Right lobe of liver (tissue), 6 donors: ENCODE data around the gene ZBTB21. TPM values are rescaled to one million over a fixed set of nuclear protein-coding genes. Genes with fewer than 3 reads are reported as not detected.
A peak's percentile ranks its signal among the peaks of the same experiment; 100 is the strongest.

Experiments
- ATAC-seq, 4 donors: fragments of 200-7000 bp; cut with Tn5 transposase; one replicate each; pipeline ENCODE4 v1.9.1; 2020; ENCODE audit warnings: mild to moderate bottlenecking in 4 of 4, moderate library complexity in 4 of 4
- DNase-seq, 3 donors: peaks; one replicate each; pipeline ENCODE4 v3.0.0-alpha.2; 2020
- H3K27ac ChIP-seq, 3 donors: fragments of 200-600 bp; one replicate each; pipeline ENCODE4 v1.8.0; 2022
- H3K27me3 ChIP-seq, 2 donors: fragments of 200-600 bp; one replicate each; pipeline ENCODE4 v1.8.0; 2022
- H3K36me3 ChIP-seq, 4 donors: fragments of 200-600 bp; sonication (generic) in 1 of 4; one replicate each; pipeline versions ENCODE4 v1.5.1 to v1.8.0; 2017 to 2022; ENCODE audit warnings: control low read depth in 1 of 4
- H3K4me1 ChIP-seq, 4 donors: fragments of 200-600 bp; sonication (generic) in 1 of 4; one replicate each; pipeline versions ENCODE4 v1.5.1 to v1.8.0; 2017 to 2022; ENCODE audit warnings: control low read depth in 1 of 4
- H3K4me3 ChIP-seq, 3 donors: fragments of 200-600 bp; one replicate each; pipeline ENCODE4 v1.8.0; 2022
- H3K9me3 ChIP-seq, 4 donors: fragments of 200-600 bp; sonication (generic) in 1 of 4; one replicate each; pipeline versions ENCODE4 v1.5.1 to v1.8.0; 2017 to 2022; ENCODE audit warnings: control low read depth in 1 of 4
- POLR2A ChIP-seq: fragments of 450-650 bp; IDR thresholded peaks from one replicate; pipeline ENCODE4 v1.6.1; 2017; ENCODE audit warnings: antibody characterized with exemption, mild to moderate bottlenecking
- WGBS: methylation state at CpG from one replicate; pipeline ENCODE4 v1.1.6; 2018; ENCODE audit warnings: low coverage, low lambda C conversion rate; ENCODE audit not compliant: insufficient coverage; ENCODE audit errors: missing lambda C conversion rate; 5-methylcytosine and 5-hydroxymethylcytosine counted together
- intact Hi-C, 2 donors: fragments of 100-400 bp; cut with DNase I; formaldehyde crosslinking; loops; one replicate each; pipeline versions ENCODE4 v1.11.2 to v1.14.1; 2022
- total RNA-seq, 6 experiments: library from RNA; depleted of rRNA in 2 of 6; stranded (reverse); fragments of >200 nt in 2 of 6; fragmentation: NEBNext Ultra II Directional in 3 of 6; extraction: Animal tissue kit (Norgen Biotek cat#: 25700) in 3 of 6; gene quantifications; one replicate each; pipeline versions ENCODE4 v1.1.0 to v1.2.4, GENCODE V29; 2016 to 2023
- TF ChIP-seq, protein P1 (sequence below), 4 donors: fragments of 200-600 bp in 3 of 4; fragments of 450-650 bp in 1 of 4; IDR thresholded peaks; one replicate each; pipeline versions ENCODE4 v1.5.1 to v1.8.0; 2016 to 2022; ENCODE audit warnings: antibody characterized with exemption in 4 of 4, mild to moderate bottlenecking in 2 of 4
- donor health status: DM: no; HTN: yes; CAD: no.
- donor health status: DM: no; HTN: no; CAD: no.
- donor health status: DM: no; HTN: no; CAD: no.
- donor health status: DM: no; HTN: yes; CAD: no.
- donor health status: DM: no; HTN: yes; CAD: no.

The ZBTB21 gene
- total RNA-seq, 6 experiments from 2014 or later = 3.0 to 28.5 (median 11.2) TPM

DNA sequence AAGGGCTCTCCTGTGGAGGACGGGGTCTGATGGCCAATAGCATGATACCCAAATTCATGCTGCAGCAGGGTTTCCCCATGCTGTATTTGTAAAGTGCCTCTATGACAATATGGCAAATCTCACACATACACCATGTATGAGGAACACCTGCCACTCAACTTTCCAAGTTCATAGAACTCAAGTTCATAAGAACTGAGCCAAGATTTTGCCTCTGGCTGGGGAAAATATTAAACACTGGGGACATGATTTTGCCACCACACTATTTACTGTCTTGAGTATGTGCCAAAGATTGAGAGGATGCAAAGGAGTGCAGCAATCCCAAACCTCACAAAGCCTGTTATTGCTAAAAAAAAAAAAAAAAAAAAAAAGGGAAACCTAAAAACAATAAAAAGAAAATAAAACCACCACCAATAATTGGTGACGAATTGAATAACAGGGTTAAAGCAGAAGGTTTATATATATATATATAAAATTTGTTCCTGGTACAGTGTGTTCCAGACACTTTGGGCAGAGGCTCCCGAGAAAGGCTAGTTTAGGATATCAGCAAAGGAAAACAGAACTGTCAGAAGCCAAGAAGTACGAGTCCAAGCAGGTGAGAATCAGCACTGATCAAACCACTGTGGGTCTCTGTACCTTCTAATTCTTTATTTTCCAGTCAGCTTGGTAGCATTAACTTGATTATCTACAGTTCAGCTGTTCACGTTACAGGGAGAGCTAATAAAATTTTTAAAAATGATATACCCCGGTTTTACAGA, 24.3 kb downstream of the ZBTB21 start:
- H3K27ac ChIP-seq = no peak overlapping the region
- 50% methylated on average over 5 of the region's 6 CpGs for WGBS
- H3K27me3 ChIP-seq = no peaks in the 10 kb centered on the region
- ATAC-seq (peak in 3 of 4 donors; percentile 34 to 52 (median 48)), DNase-seq (no peak)
- H3K4me1 ChIP-seq = peaks cover 0 to 9% (median 0%) of the 10 kb centered on the region in 4 donors
- H3K9me3 ChIP-seq = no peaks in the 10 kb centered on the region
- no peak for TF ChIP-seq POLR2A
- TF ChIP-seq, protein P1, sequence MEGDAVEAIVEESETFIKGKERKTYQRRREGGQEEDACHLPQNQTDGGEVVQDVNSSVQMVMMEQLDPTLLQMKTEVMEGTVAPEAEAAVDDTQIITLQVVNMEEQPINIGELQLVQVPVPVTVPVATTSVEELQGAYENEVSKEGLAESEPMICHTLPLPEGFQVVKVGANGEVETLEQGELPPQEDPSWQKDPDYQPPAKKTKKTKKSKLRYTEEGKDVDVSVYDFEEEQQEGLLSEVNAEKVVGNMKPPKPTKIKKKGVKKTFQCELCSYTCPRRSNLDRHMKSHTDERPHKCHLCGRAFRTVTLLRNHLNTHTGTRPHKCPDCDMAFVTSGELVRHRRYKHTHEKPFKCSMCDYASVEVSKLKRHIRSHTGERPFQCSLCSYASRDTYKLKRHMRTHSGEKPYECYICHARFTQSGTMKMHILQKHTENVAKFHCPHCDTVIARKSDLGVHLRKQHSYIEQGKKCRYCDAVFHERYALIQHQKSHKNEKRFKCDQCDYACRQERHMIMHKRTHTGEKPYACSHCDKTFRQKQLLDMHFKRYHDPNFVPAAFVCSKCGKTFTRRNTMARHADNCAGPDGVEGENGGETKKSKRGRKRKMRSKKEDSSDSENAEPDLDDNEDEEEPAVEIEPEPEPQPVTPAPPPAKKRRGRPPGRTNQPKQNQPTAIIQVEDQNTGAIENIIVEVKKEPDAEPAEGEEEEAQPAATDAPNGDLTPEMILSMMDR (IDR thresholded peaks at IDR 0.05) = no peak
- intact Hi-C loops = no loop called here
- H3K36me3 ChIP-seq = peaks cover 0 to 2% (median 0%) of the 10 kb centered on the region in 4 donors
- no peak overlapping the region for H3K4me3 ChIP-seq

DNA sequence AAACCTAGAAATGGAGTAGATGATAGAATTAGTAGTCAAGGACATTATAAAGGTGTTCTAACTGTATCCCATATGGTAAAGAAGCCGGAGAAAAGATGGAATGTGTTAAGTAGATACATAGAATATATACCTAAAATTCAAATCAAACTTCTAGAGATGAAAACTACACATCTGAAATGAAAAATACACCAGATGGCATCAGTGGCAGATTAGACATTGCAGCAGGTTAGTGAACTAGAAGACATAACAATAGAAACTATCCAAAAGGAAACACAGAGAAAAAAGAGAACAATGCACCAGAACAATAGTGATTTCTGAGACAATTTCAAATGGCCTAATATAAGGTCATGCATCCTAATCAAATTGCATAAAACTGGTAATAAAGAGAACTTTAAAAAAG, 26.9 kb downstream of the ZBTB21 start:
- peaks cover 0 to 9% (median 0%) of the 10 kb centered on the region in 4 donors for H3K4me1 ChIP-seq
- H3K4me3 ChIP-seq = no peak overlapping the region
- 100% methylated on average over 1 of the region's 1 CpG for WGBS
- no peak overlapping the region for H3K27ac ChIP-seq
- ATAC-seq (no peak), DNase-seq (no peak)
- H3K9me3 ChIP-seq = no peaks in the 10 kb centered on the region
- H3K27me3 ChIP-seq = no peaks in the 10 kb centered on the region
- TF ChIP-seq, protein P1 (IDR thresholded peaks at IDR 0.05) = no peak
- no peak for TF ChIP-seq POLR2A
- no peaks in the 10 kb centered on the region for H3K36me3 ChIP-seq
- intact Hi-C loops = no loop called here

DNA sequence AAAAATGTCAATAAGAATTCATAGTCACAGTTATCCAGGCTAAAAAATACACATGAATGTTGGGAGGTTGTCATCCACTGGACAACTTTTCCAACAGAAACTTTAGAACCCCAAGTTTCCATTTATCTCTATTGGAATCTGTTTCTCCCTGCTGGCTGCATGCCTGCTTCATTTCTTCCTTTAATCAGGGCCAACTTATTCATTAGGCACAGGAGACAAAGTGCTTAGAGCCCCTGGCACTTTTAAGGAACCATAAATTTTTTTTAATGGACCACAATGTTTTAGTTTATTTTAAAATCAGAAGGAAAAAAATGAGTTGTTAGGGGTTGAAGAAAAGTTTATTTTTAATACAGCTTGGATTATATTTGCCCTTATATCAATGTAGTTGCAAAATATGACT, 29.6 kb downstream of the ZBTB21 start:
- TF ChIP-seq, protein P1 (IDR thresholded peaks at IDR 0.05) = no peak
- no peak for TF ChIP-seq POLR2A
- Histone ChIP-seq H3K9me3 (no peaks in the 10 kb centered on the region), H3K27ac (no peak overlapping the region), H3K36me3 (no peaks in the 10 kb centered on the region), H3K4me3 (no peak overlapping the region), H3K27me3 (no peaks in the 10 kb centered on the region), H3K4me1 (peaks cover 0 to 1% (median 0%) of the 10 kb centered on the region in 4 donors)
- DNase-seq = no peak
- intact Hi-C loops = no loop called here
- ATAC-seq = no peak

DNA sequence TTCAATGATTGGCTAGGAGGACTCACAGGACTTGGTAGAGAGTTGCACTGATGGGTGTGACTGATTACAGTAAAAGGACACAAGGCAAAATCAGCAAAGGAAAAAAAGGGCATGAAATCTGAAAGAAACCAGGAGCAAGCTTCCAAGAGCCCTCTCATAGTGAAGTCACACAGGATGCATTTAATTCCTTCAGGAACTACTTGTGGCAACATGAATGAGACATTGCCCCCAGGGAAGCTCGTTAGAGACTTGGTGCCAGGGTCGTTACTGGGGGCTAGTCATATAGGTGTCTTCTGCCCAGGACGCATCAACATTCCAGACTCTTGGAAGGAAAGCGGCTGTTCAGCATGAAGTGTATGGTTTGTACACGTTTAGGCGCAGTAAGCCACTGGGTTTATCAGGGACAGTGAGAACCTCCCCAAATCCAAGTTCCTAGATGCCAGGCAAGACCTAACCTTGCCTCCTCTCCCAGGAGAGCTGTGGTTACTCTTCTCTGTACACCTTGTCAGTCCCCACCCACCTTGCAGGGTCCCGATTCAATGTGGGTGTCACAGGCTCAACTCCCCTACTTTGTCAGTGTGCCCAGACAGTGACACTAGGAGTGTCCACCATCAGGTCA, 30.3 kb downstream of the ZBTB21 start:
- Histone ChIP-seq H3K4me1 (no peaks in the 10 kb centered on the region), H3K27me3 (no peaks in the 10 kb centered on the region), H3K4me3 (no peak overlapping the region), H3K9me3 (no peaks in the 10 kb centered on the region), H3K27ac (no peak overlapping the region), H3K36me3 (no peaks in the 10 kb centered on the region)
- DNase-seq (no peak), ATAC-seq (no peak)
- 81% methylated on average over 4 of the region's 7 CpGs for WGBS
- intact Hi-C loops = no loop called here
- TF ChIP-seq POLR2A = no peak
- TF ChIP-seq, protein P1 (IDR thresholded peaks at IDR 0.05) = no peak
